HepG2 (cell line): ENCODE data around the gene FREM3.
A peak's percentile ranks its signal among the peaks of the same experiment; 100 is the strongest.

ENCODE experiments used
- ASH2L ChIP-seq: fragments of 300-600, 200-600 bp; sonication (generic); IDR thresholded peaks from 2 replicates; pipeline ENCODE4 v1.7.0; 2017; ENCODE audit warnings: low read depth, mild to moderate bottlenecking, moderate library complexity, mixed read lengths, low read length; ENCODE audit not compliant: insufficient read length
- JDP2 ChIP-seq: sonication (generic); formaldehyde crosslinking; IDR thresholded peaks from 2 replicates; pipeline ENCODE4 v1.8.1; 2022; ENCODE audit warnings: missing genetic modification reagents, borderline replicate concordance
- POLR2A ChIP-seq, 2 experiments: IDR thresholded peaks; 2 replicates each; pipeline ENCODE4 v1.6.1; 2011; ENCODE audit warnings: low read depth in 2 of 2, low read length in 2 of 2, mild to moderate bottlenecking in 1 of 2, moderate library complexity in 1 of 2; ENCODE audit not compliant: insufficient read depth in 1 of 2
- TARDBP ChIP-seq: sonication (generic); formaldehyde crosslinking; IDR thresholded peaks from 2 replicates; pipeline ENCODE4 v1.8.0; 2022; ENCODE audit warnings: mild to moderate bottlenecking, missing genetic modification reagents
- TBX3 ChIP-seq: fragments of 450-650 bp; IDR thresholded peaks from 2 replicates; pipeline ENCODE4 v1.6.1; 2017; ENCODE audit warnings: antibody characterized with exemption, mild to moderate bottlenecking, inconsistent platforms, borderline replicate concordance
- ZBTB20 ChIP-seq: sonication (generic); formaldehyde crosslinking; IDR thresholded peaks from 2 replicates; pipeline ENCODE4 v1.8.1; 2023; ENCODE audit warnings: missing genetic modification reagents, low read depth, mild to moderate bottlenecking, borderline replicate concordance
- TF ChIP-seq, protein P1 (sequence below): IDR thresholded peaks from 2 replicates; pipeline ENCODE4 v1.6.1; 2016
- TF ChIP-seq, protein P2 (sequence below), 2 experiments: IDR thresholded peaks; 2 replicates each; pipeline ENCODE4 v1.6.1; 2011 to 2012; ENCODE audit warnings: low read length in 2 of 2, borderline replicate concordance in 1 of 2, low read depth in 1 of 2, mild to moderate bottlenecking in 1 of 2, moderate library complexity in 1 of 2
- TF ChIP-seq, protein P3 (sequence below): sonication (generic); formaldehyde crosslinking; conservative IDR thresholded peaks from 2 replicates; pipeline ENCODE4 v1.8.0; 2022; ENCODE audit warnings: missing genetic modification reagents
- TF ChIP-seq, protein P4 (sequence below): sonication (generic); formaldehyde crosslinking; IDR thresholded peaks from 2 replicates; pipeline ENCODE4 v1.5.0; 2020; ENCODE audit warnings: mild to moderate bottlenecking, missing genetic modification reagents, moderate library complexity
- TF ChIP-seq, protein P5 (sequence below): sonication (generic); formaldehyde crosslinking; IDR thresholded peaks from 2 replicates; pipeline ENCODE4 v1.4.0; 2020; ENCODE audit warnings: missing genetic modification reagents, mild to moderate bottlenecking, borderline replicate concordance

DNA sequence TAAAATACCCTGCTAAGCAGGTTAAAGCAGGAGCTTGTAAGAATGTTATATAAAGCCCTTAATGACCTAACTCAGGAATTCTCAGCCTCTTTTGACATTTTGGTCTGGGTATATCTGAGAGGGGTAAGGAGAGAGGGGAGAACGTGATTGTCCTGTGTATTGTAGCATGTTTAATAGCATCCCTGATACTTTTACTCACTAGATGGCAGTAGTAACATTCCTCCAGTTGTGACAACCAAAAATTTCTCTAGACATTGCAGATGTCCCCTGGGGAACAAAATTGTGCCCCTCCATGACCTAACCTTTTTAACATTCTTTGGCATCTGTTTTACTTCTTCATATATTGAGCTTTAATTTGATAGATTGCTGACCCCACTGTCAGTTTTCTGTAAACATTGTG is 169.1 kb downstream of the FREM3 start:
- no peak for TF ChIP-seq TBX3
- no peak for TF ChIP-seq TARDBP (CRISPR knock-in tag)
- TF ChIP-seq, protein P1, sequence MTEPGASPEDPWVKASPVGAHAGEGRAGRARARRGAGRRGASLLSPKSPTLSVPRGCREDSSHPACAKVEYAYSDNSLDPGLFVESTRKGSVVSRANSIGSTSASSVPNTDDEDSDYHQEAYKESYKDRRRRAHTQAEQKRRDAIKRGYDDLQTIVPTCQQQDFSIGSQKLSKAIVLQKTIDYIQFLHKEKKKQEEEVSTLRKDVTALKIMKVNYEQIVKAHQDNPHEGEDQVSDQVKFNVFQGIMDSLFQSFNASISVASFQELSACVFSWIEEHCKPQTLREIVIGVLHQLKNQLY (CRISPR knock-in tag): no peak
- TF ChIP-seq, protein P2, sequence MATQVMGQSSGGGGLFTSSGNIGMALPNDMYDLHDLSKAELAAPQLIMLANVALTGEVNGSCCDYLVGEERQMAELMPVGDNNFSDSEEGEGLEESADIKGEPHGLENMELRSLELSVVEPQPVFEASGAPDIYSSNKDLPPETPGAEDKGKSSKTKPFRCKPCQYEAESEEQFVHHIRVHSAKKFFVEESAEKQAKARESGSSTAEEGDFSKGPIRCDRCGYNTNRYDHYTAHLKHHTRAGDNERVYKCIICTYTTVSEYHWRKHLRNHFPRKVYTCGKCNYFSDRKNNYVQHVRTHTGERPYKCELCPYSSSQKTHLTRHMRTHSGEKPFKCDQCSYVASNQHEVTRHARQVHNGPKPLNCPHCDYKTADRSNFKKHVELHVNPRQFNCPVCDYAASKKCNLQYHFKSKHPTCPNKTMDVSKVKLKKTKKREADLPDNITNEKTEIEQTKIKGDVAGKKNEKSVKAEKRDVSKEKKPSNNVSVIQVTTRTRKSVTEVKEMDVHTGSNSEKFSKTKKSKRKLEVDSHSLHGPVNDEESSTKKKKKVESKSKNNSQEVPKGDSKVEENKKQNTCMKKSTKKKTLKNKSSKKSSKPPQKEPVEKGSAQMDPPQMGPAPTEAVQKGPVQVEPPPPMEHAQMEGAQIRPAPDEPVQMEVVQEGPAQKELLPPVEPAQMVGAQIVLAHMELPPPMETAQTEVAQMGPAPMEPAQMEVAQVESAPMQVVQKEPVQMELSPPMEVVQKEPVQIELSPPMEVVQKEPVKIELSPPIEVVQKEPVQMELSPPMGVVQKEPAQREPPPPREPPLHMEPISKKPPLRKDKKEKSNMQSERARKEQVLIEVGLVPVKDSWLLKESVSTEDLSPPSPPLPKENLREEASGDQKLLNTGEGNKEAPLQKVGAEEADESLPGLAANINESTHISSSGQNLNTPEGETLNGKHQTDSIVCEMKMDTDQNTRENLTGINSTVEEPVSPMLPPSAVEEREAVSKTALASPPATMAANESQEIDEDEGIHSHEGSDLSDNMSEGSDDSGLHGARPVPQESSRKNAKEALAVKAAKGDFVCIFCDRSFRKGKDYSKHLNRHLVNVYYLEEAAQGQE (IDR thresholded peaks at IDR 0.05; ENCODE audit: borderline replicate concordance in 1 of 2, low read depth in 1 of 2, low read length in 2 of 2): no peak
- TF ChIP-seq POLR2A (IDR thresholded peaks at IDR 0.05; ENCODE audit: insufficient read depth in 1 of 2, low read depth in 2 of 2, low read length in 2 of 2): no peak
- no peak for TF ChIP-seq JDP2 (CRISPR knock-in tag)
- TF ChIP-seq ASH2L: no peak
- TF ChIP-seq, protein P3, sequence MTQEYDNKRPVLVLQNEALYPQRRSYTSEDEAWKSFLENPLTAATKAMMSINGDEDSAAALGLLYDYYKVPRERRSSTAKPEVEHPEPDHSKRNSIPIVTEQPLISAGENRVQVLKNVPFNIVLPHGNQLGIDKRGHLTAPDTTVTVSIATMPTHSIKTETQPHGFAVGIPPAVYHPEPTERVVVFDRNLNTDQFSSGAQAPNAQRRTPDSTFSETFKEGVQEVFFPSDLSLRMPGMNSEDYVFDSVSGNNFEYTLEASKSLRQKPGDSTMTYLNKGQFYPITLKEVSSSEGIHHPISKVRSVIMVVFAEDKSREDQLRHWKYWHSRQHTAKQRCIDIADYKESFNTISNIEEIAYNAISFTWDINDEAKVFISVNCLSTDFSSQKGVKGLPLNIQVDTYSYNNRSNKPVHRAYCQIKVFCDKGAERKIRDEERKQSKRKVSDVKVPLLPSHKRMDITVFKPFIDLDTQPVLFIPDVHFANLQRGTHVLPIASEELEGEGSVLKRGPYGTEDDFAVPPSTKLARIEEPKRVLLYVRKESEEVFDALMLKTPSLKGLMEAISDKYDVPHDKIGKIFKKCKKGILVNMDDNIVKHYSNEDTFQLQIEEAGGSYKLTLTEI (CRISPR knock-in tag): no peak
- TF ChIP-seq, protein P4, sequence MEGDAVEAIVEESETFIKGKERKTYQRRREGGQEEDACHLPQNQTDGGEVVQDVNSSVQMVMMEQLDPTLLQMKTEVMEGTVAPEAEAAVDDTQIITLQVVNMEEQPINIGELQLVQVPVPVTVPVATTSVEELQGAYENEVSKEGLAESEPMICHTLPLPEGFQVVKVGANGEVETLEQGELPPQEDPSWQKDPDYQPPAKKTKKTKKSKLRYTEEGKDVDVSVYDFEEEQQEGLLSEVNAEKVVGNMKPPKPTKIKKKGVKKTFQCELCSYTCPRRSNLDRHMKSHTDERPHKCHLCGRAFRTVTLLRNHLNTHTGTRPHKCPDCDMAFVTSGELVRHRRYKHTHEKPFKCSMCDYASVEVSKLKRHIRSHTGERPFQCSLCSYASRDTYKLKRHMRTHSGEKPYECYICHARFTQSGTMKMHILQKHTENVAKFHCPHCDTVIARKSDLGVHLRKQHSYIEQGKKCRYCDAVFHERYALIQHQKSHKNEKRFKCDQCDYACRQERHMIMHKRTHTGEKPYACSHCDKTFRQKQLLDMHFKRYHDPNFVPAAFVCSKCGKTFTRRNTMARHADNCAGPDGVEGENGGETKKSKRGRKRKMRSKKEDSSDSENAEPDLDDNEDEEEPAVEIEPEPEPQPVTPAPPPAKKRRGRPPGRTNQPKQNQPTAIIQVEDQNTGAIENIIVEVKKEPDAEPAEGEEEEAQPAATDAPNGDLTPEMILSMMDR (CRISPR knock-in tag): peak; percentile 40
- TF ChIP-seq ZBTB20 (CRISPR knock-in tag): no peak
- TF ChIP-seq, protein P5, sequence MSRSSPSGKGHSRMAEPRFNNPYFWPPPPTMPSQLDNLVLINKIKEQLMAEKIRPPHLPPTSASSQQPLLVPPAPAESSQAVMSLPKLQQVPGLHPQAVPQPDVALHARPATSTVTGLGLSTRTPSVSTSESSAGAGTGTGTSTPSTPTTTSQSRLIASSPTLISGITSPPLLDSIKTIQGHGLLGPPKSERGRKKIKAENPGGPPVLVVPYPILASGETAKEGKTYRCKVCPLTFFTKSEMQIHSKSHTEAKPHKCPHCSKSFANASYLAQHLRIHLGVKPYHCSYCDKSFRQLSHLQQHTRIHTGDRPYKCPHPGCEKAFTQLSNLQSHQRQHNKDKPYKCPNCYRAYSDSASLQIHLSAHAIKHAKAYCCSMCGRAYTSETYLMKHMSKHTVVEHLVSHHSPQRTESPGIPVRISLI: no peak
